Parathyroid adenoma (tissue), 2 donors: ENCODE measurements around the gene ITPR2.

Experiments used
- H2AFZ ChIP-seq: fragments of 300-600 bp; sonication (generic); one replicate; pipeline ENCODE4 v1.7.0; 2017; ENCODE audit warnings: antibody characterized with exemption, mild to moderate bottlenecking
- H3K27ac ChIP-seq: fragments of 300-600 bp; sonication (generic); one replicate; pipeline ENCODE4 v1.7.0; 2017
- H3K27me3 ChIP-seq: fragments of 300-600 bp; sonication (generic); one replicate; pipeline ENCODE4 v1.7.0; 2017; ENCODE audit warnings: low read length; ENCODE audit not compliant: control insufficient read depth, insufficient read depth
- H3K36me3 ChIP-seq: fragments of 300-600 bp; sonication (generic); one replicate; pipeline ENCODE4 v1.7.0; 2017; ENCODE audit warnings: low read length; ENCODE audit not compliant: control insufficient read depth, insufficient read depth
- H3K4me1 ChIP-seq: fragments of 300-600 bp; sonication (generic); one replicate; pipeline ENCODE4 v1.7.0; 2017; ENCODE audit warnings: control low read depth
- H3K4me2 ChIP-seq: fragments of 300-600 bp; sonication (generic); one replicate; pipeline ENCODE4 v1.7.0; 2017; ENCODE audit warnings: low read length
- H3K4me3 ChIP-seq: fragments of 300-600 bp; sonication (generic); one replicate; pipeline ENCODE4 v1.7.0; 2017; ENCODE audit warnings: low read depth, low read length
- H3K79me2 ChIP-seq: fragments of 300-600 bp; sonication (generic); one replicate; pipeline ENCODE4 v1.7.0; 2017; ENCODE audit warnings: control low read depth
- H3K9ac ChIP-seq: fragments of 300-600 bp; sonication (generic); one replicate; pipeline ENCODE4 v1.7.0; 2017; ENCODE audit warnings: mild to moderate bottlenecking
- H3K9me3 ChIP-seq: fragments of 300-600 bp; sonication (generic); one replicate; pipeline ENCODE4 v1.7.0; 2017; ENCODE audit warnings: low read length; ENCODE audit not compliant: control insufficient read depth
- TF ChIP-seq, protein P1 (sequence below): fragments of 300-600 bp; sonication (generic); IDR thresholded peaks from one replicate; pipeline ENCODE4 v1.7.0; 2017; ENCODE audit warnings: antibody characterized with exemption, mild to moderate bottlenecking
- donor health status: primary hyperparathyroidism.

Gene ITPR2

DNA sequence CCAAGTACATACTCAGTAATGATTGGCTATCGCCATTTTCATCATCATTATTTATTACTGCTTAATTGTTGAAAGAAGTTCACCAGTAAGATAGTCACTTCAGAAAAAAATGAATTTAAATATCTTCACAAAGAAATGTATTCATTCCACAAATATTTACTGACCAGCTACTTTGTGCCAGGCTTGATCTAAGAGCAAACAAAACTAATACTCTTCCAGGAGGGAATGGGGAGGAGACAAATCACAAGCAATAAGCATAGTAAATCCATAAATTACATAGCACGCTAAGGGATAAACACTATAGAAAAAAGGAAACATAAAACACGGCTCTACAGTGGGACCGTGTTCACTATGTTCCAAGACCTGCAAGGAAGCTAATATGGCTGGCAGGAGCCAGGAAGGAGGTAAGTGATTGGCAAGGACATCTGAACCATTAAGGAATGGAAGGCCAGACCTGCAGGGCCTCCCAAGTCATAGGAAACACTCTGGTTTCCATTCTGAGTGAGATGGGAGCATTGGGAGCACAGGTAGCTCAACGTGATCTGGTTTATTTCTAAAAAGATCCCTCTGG, 27.5 kb downstream of the ITPR2 start:
- Histone ChIP-seq H3K9ac (no peak overlapping the region), H3K36me3 (no peaks in the 10 kb centered on the region), H3K4me1 (peaks cover 2% of the 10 kb centered on the region), H3K79me2 (peaks cover 14% of the 10 kb centered on the region), H3K4me3 (no peak overlapping the region), H3K27ac (no peak overlapping the region), H3K27me3 (no peaks in the 10 kb centered on the region), H2AFZ (no peak overlapping the region), H3K4me2 (no peak overlapping the region), H3K9me3 (no peaks in the 10 kb centered on the region)
- TF ChIP-seq, protein P1, sequence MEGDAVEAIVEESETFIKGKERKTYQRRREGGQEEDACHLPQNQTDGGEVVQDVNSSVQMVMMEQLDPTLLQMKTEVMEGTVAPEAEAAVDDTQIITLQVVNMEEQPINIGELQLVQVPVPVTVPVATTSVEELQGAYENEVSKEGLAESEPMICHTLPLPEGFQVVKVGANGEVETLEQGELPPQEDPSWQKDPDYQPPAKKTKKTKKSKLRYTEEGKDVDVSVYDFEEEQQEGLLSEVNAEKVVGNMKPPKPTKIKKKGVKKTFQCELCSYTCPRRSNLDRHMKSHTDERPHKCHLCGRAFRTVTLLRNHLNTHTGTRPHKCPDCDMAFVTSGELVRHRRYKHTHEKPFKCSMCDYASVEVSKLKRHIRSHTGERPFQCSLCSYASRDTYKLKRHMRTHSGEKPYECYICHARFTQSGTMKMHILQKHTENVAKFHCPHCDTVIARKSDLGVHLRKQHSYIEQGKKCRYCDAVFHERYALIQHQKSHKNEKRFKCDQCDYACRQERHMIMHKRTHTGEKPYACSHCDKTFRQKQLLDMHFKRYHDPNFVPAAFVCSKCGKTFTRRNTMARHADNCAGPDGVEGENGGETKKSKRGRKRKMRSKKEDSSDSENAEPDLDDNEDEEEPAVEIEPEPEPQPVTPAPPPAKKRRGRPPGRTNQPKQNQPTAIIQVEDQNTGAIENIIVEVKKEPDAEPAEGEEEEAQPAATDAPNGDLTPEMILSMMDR: no peak

DNA sequence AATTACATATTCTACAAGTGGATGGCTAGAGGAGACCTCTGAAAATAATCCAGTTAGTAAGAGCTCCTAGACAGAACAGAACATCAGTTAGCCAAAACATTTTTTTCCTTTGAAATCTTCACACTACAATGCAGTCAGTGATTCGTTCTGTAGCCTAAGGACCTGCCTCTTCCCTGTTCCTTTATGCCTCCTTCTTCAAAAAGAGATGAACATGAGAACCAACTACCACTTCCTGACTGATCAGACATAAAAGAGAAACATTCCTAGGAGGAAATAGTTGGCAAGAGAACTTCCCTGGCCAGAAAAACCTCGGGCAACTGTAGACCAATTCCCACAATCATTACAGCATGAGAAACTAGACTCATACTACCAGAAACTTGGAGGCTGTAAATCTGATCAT, 29.4 kb downstream of the ITPR2 start:
- Histone ChIP-seq H3K4me3 (no peak overlapping the region), H3K36me3 (no peaks in the 10 kb centered on the region), H3K27ac (no peak overlapping the region), H3K4me2 (no peak overlapping the region), H3K9me3 (no peaks in the 10 kb centered on the region), H3K9ac (no peak overlapping the region), H3K4me1 (no peaks in the 10 kb centered on the region), H3K27me3 (no peaks in the 10 kb centered on the region), H2AFZ (no peak overlapping the region), H3K79me2 (peaks cover 14% of the 10 kb centered on the region)
- TF ChIP-seq, protein P1: no peak

DNA sequence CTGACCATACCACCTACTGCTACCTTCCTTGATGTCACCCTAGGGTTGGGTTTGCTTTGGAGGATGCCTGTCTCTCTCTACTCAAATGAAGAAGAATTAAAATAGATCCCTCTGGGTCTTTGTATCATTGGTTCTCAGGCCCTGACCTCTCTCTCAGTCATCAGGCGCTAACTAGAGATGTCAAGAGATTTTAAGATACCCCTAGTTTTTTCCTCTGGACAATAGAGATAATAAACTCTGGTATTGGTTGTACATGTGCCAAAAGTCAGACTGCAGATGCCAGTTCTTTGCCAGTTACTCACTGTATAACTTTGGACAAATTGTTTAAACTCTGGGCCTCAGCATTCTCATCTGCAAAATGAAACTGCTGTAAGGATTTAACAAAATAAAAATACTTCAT, 31.5 kb downstream of the ITPR2 start:
- Histone ChIP-seq H3K36me3 (no peaks in the 10 kb centered on the region), H3K4me3 (no peak overlapping the region), H3K79me2 (peaks cover 7% of the 10 kb centered on the region), H3K9me3 (no peaks in the 10 kb centered on the region), H3K4me2 (no peak overlapping the region), H3K27me3 (no peaks in the 10 kb centered on the region), H3K27ac (no peak overlapping the region), H3K9ac (no peak overlapping the region), H2AFZ (no peak overlapping the region), H3K4me1 (no peaks in the 10 kb centered on the region)
- TF ChIP-seq, protein P1: no peak

DNA sequence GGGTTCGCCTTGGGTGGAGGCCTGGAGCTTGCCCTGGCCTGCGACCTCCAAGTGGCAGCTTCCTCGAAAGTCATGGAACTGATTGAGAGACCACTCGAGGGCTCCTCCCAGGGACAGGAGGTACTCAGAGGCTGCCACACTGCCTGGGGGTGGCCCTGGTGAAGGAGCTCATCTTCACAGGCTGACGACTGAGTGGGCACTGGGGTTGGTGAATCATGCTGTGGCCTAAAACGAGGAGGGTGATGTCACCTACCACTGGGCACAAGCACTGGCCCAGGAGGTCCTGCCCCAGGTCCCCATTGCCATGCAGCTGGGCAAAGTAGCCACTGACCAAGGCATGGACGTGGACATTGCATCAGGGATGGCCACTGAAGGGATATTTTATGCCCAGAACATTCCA, 32.1 kb downstream of the ITPR2 start:
- Histone ChIP-seq H3K27ac (no peak overlapping the region), H3K4me3 (no peak overlapping the region), H3K9me3 (no peaks in the 10 kb centered on the region), H3K4me2 (no peak overlapping the region), H2AFZ (no peak overlapping the region), H3K79me2 (peaks cover 4% of the 10 kb centered on the region), H3K4me1 (no peaks in the 10 kb centered on the region), H3K9ac (no peak overlapping the region), H3K27me3 (no peaks in the 10 kb centered on the region), H3K36me3 (no peaks in the 10 kb centered on the region)
- TF ChIP-seq, protein P1: no peak

DNA sequence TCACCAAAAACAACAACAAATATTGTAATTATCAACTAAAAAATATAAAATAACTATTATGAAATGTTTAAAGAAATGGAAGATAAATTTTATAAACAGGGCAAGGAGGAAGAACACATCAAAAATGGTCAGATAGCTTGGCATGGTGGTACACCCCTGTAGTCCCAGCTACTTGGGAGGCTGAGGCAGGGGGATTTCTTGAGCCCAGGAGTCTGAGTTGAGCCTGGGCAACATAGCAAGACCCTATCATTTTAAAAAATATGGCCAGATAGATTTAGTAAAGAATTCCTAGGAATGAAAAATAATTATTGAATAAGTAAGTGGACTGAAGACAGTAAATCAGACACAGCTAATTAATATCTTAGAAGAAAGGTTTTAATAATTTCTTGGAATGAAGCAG, 32.6 kb downstream of the ITPR2 start:
- Histone ChIP-seq H3K9me3 (no peaks in the 10 kb centered on the region), H2AFZ (no peak overlapping the region), H3K9ac (no peak overlapping the region), H3K27ac (no peak overlapping the region), H3K4me2 (no peak overlapping the region), H3K4me1 (no peaks in the 10 kb centered on the region), H3K79me2 (peaks cover 7% of the 10 kb centered on the region), H3K36me3 (no peaks in the 10 kb centered on the region), H3K27me3 (no peaks in the 10 kb centered on the region), H3K4me3 (no peak overlapping the region)
- TF ChIP-seq, protein P1: no peak
